Measurements from ENCODE around the gene TAX1BP3. TPM values are rescaled to one million over a fixed set of nuclear protein-coding genes. Genes with fewer than 3 reads are reported as not detected.
"Not testable (repeated sequence)": the region's sequence is repeated elsewhere in the genome, so short reads cannot be mapped to it uniquely, and the experiment has no call there.

Gene TAX1BP3, protein sequence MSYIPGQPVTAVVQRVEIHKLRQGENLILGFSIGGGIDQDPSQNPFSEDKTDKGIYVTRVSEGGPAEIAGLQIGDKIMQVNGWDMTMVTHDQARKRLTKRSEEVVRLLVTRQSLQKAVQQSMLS
- 10 to 100 TPM; 19.5 to 27.9 TPM for total RNA-seq

DNA sequence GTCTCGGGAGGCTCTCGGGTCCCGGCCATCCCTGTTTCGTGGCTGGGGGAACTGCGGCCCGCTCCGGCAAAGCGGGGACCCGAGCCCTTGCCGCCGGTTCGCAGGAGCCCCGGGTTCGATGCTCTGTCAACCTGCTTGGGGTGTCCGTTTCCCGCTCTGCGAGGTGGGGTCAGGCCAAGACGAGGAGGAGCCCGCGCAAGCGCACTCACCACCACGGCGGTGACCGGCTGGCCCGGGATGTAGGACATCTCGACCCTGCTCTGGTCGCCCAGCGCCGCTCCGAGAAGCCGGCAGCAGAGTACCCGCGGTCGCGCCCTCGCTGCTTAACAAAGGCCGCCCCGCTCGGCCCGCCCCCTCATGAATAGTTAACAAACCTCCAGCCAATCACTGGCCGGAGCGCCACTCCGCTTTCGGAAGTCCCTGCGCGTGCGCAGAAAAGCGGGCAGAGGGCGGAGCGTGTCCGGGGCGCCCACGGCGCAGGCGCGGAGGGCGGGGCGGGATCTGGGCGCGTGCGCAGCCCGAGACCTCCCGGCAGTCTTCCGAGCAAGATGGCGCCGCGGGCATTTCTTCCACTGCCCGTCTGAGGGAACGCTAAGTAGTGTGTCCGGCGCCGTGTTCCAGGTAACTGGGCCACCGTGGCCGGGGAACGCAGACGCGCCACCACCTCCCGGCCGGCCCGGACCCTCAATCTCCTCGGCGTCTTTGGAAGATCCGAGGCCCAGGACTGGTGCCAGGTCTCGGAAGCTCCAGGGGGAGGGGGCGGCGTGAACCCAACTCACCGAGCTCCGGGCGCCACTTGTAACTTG, at the start of gene TAX1BP3, which contains the start of gene EMC6:
TAX1BP3 (minus strand) TSS at position 300 of the 806 bp plus-strand sequence; CDS start at position 248, 52 bp downstream.
EMC6 (plus strand) TSS at position 534 of the 806 bp plus-strand sequence. CDS start 335 bp downstream, outside the sequence.
- Mint-ChIP-seq H3K9me3 (ENCODE audit: low read depth) (no peaks in the 10 kb centered on the region), H3K27me3 (no peaks in the 10 kb centered on the region), H3K36me3 (peaks cover 6% of the 10 kb centered on the region), H3K4me1 (peaks cover 24% of the 10 kb centered on the region), H3K4me3 (peak within 1 kb of the TSS; percentile 95), H3K27ac (peak within 1 kb of the TSS; percentile 91)
- DNase-seq (peak; percentile 99), ATAC-seq (peak; percentile 96)
- CTCF ChIA-PET = no interaction called here

DNA sequence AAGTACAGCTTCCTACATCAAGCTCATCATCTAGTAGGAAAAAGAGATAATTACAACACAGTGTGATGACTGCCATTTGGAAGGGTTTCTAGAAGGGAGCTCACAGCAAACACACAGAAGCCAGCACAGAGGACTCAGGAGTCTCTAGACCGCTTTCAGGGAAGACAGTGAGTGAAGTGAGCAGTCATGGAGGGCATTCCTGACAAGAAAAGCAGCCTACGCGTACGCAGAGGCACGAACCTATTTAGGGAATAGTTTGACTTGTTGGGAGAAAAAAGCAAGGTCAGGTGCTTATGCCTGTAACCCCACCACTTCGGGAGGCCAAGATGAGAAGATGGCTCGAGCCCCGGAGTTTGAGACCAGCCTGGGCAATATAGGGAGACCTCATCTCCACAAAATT, 46.9 kb upstream of the TAX1BP3 start:
- CTCF ChIA-PET = interaction anchor here (0.7 kb wide), 1 partner anchor 8 kb away, joined by 5 read pairs; the partner anchor contains the start of gene HASPIN
- no peak overlapping the region for H3K4me3 Mint-ChIP-seq
- H3K27me3 Mint-ChIP-seq = no peaks in the 10 kb centered on the region
- no peak overlapping the region for H3K27ac Mint-ChIP-seq
- H3K4me1 Mint-ChIP-seq = peaks cover 45% of the 10 kb centered on the region
- peaks cover 65% of the 10 kb centered on the region for H3K36me3 Mint-ChIP-seq
- no peaks in the 10 kb centered on the region for H3K9me3 Mint-ChIP-seq (ENCODE audit: low read depth)
- ATAC-seq (no peak), DNase-seq (no peak)

DNA sequence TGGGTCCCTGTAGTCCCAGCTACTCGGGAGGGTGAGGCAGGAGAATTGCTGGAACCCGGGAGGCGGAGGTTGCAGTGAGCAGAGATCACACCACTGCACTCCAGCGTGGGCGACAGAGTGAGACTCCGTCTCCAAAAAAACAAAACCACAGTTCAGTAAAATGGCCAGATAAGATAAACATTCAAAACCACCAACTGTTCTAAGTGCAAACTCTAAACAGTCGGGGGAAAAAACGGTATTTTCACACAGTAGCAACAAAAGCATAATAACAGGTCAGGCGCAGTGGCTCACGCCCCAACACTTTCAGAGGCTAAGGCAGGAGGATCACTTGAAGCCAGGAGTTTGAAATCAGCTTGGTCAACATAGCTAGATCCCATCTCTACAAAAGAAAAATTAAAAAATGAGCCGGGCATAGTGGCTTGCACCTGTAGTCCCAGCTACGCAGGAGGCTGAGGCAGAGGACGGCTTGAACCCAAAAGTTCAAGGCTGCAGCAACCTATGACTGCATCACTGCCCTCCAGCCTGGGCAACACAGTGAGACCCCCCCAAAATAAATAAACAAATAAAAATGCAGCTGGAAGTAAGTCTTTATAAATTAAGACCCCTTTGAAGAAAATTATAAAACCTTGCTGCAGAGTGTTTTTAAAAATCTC, 44.6 kb upstream of the TAX1BP3 start:
- CTCF ChIA-PET = interaction anchor here (0.8 to 3.6 kb wide), 4 partner anchors 10 to 115 kb away, joined by 3 to 23 read pairs (median 14); partner anchors contain the start of genes HASPIN and P2RX5
- peak overlapping the region; percentile 17 for H3K4me3 Mint-ChIP-seq
- no peaks in the 10 kb centered on the region for H3K27me3 Mint-ChIP-seq
- peaks cover 52% of the 10 kb centered on the region for H3K4me1 Mint-ChIP-seq
- ATAC-seq = no peak
- H3K27ac Mint-ChIP-seq = peak overlapping the region; percentile 84
- no peaks in the 10 kb centered on the region for H3K9me3 Mint-ChIP-seq (ENCODE audit: low read depth)
- H3K36me3 Mint-ChIP-seq = peaks cover 48% of the 10 kb centered on the region
- DNase-seq = peak; percentile 49

DNA sequence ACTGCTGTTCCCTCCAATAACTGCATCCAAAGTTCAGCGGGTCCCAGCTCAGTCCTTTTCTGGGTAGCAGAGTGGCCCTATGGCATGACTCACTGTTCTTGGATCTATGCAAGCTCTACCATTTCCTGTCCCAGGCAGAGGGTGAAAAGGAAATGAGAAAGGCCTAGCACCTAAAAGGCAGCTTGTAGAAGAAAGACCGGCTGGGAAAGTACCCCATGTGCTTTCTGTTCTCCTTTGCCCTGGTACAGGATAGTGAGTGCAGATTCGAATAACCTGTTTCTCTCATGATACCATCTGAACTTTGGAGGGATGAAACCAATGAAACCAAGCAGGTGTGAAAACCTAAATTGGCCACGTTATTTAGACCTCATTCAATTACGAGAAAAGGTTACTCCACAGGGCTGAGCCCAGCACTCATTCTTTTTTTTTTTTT, 42.6 kb upstream of the TAX1BP3 start:
- Mint-ChIP-seq H3K4me3 (peak overlapping the region; percentile 35), H3K27me3 (no peaks in the 10 kb centered on the region), H3K27ac (peak overlapping the region; percentile 83), H3K4me1 (peaks cover 54% of the 10 kb centered on the region), H3K9me3 (ENCODE audit: low read depth) (no peaks in the 10 kb centered on the region), H3K36me3 (peaks cover 32% of the 10 kb centered on the region)
- CTCF ChIA-PET = interaction anchor here (0.8 to 3.6 kb wide), 11 partner anchors 12 to 662 kb away, joined by 3 to 23 read pairs (median 7); partner anchors contain the start of genes HASPIN, NCBP3 and P2RX5
- peak; percentile 90 for DNase-seq
- ATAC-seq = peak; percentile 99

DNA sequence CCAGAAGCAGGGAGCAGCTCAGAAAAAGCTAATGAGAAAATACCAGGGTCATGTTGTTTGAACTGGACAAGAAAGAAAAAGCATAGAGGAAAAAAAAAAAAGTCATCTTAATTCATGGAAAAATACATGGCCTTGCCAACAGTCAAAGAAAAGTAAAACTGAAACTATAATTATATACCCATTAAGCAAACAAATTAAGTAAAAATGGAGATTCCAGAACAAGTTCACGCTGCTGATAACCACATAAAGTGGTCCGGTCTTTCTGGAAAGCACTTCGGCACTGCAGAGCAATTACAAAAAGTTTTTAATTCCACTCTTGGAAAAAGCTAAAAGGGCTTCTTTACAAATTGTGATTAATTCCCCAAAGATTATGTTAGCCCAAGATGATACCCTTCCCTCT, 40.0 kb upstream of the TAX1BP3 start:
- Mint-ChIP-seq H3K4me3 (no peak overlapping the region), H3K27ac (no peak overlapping the region), H3K9me3 (ENCODE audit: low read depth) (no peaks in the 10 kb centered on the region), H3K27me3 (no peaks in the 10 kb centered on the region), H3K36me3 (peaks cover 18% of the 10 kb centered on the region), H3K4me1 (peaks cover 44% of the 10 kb centered on the region)
- DNase-seq (no peak), ATAC-seq (no peak)
- CTCF ChIA-PET = interaction anchor here (0.8 to 3.1 kb wide), 5 partner anchors 9 to 45 kb away, joined by 3 to 18 read pairs (median 3); partner anchors contain the start of genes HASPIN and P2RX5

DNA sequence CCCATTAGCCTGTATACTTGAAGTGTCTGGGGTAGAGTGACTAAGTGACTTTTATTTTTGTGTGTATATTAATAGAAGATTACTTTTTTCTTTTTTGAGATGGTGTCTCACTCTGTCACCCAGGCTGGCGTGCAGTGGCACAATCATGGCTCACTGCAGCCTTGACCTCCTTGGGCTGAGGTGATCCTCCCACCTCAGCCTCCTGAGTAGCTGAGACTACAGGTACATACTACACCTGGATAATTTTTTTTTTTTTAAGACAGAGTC, 37.3 kb upstream of the TAX1BP3 start:
- not testable (repeated sequence) for H3K27me3 Mint-ChIP-seq; DNase-seq; ATAC-seq; H3K4me3 Mint-ChIP-seq; H3K9me3 Mint-ChIP-seq (ENCODE audit: low read depth); H3K27ac Mint-ChIP-seq
- Mint-ChIP-seq H3K36me3 (peaks cover 17% of the 10 kb centered on the region), H3K4me1 (peaks cover 24% of the 10 kb centered on the region)
- CTCF ChIA-PET = interaction anchor here (0.6 kb wide), 1 partner anchor 22 kb away, joined by 3 read pairs; no protein-coding TSS in a partner anchor

DNA sequence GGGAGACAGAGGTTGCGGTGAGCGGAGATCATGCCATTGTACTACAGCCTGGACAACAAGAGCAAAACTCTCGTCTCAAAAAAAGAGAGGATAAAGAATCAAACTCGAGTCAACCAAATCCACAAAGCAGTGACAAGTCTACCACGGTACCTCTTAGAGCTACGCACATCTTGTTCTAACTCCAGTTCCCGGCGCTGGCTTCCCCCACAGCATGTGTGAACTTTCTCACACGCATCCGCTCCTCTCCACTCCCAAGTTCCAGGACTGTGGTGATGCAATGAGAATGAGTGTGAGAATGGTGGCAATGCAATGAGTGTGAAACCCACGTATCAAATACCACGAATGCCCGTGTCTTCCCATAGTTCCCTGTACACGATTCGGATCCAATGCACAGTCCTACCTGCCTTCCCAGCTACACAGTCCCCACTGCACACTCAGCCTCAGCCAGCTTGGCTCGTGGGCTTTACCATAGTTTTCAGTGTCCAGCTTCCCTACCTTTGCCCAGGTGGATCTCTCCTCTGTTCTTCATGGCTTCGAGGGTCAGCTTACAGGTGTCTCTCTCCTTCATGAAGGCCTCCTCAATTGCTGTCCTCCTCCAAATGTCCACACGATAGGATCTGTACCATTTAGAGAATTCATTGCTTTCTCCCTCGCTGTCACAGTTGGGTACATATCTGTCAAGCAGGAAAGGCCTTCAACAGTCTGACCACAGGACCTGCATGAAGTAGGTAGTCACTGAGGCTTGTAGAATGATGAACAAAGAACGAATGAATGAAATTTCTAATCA, 36.7 kb upstream of the TAX1BP3 start:
- Mint-ChIP-seq H3K4me1 (peaks cover 21% of the 10 kb centered on the region), H3K4me3 (no peak overlapping the region), H3K36me3 (peaks cover 17% of the 10 kb centered on the region), H3K27ac (no peak overlapping the region), H3K9me3 (ENCODE audit: low read depth) (peaks cover 2% of the 10 kb centered on the region), H3K27me3 (no peaks in the 10 kb centered on the region)
- DNase-seq (no peak), ATAC-seq (no peak)
- CTCF ChIA-PET = no interaction called here

DNA sequence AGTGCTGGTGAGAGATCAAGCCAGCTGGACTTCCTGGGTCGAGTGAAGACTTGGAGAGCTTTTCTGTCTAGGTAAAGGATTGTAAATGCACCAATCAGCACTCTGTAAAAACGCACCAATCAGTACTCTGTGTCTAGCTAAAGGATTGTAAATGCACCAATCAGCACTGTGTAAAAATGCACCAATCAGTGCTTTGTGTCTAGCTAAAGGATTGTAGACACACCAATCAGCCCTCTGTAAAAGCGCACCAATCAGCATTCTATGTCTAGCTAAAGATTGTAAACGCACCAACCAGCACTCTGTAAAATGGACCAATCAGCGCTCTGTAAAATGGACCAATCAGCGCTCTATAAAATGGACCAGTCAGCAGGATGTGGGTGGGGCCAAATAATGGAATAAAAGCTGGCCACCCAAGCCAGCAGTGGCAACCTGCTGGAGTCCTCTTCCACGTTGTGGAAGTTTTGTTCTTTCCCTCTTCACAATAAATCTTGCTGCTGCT, 33.7 kb upstream of the TAX1BP3 start:
- H3K4me1 Mint-ChIP-seq; H3K9me3 Mint-ChIP-seq (ENCODE audit: low read depth); ATAC-seq; DNase-seq; H3K4me3 Mint-ChIP-seq; H3K27me3 Mint-ChIP-seq; H3K27ac Mint-ChIP-seq: not testable (repeated sequence)
- peaks cover 31% of the 10 kb centered on the region for H3K36me3 Mint-ChIP-seq
- CTCF ChIA-PET = interaction anchor here (1.6 kb wide), 1 partner anchor 19 kb away, joined by 4 read pairs; no protein-coding TSS in a partner anchor

DNA sequence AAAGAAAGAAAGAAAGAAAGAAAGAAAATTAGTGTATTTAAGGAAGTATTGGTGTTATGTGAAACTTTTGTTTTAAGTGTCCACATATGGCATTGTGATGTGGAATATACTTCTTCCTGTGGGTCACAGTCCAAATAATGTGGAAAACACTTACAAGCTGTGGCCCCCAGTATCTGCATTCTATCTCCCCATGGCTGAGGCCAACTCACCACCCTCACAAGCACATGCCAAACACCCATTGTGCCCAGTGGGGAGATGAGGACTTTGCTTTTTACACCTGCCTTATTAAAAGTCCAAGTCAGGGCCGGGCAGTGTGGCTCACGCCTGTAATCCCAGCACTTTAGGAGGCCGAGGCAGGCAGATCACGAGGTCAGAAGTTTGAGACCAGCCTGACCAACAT, 31.6 kb upstream of the TAX1BP3 start:
- DNase-seq (no peak), ATAC-seq (no peak)
- H3K4me1 Mint-ChIP-seq = peaks cover 17% of the 10 kb centered on the region
- H3K4me3 Mint-ChIP-seq = no peak overlapping the region
- CTCF ChIA-PET = interaction anchor here (1.2 kb wide), 1 partner anchor 38 kb away, joined by 3 read pairs; no protein-coding TSS in a partner anchor
- no peaks in the 10 kb centered on the region for H3K27me3 Mint-ChIP-seq
- no peak overlapping the region for H3K27ac Mint-ChIP-seq
- H3K9me3 Mint-ChIP-seq (ENCODE audit: low read depth) = peaks cover 2% of the 10 kb centered on the region
- H3K36me3 Mint-ChIP-seq = peaks cover 31% of the 10 kb centered on the region

DNA sequence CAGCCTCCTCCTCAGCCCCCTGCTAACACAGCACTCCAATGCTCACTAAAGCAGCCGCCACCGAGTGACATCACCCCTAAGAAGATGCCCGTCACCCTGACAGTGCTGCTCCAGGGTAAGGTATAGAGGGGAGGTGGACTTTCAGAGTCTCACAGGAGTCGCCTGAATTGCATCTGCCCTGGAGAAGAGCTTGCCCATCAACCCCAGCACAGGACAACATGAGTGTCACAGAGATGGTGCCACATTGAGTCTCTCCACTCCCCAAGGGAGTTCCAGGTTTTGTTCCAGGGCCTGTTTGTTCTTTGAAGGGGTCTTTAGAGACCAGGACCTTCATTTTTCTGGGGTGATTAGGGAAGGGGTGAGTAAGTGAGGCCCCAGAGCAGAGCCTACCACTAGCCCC, 29.8 kb upstream of the TAX1BP3 start:
- Mint-ChIP-seq H3K4me3 (no peak overlapping the region), H3K27me3 (no peaks in the 10 kb centered on the region), H3K4me1 (peaks cover 32% of the 10 kb centered on the region), H3K9me3 (ENCODE audit: low read depth) (peaks cover 2% of the 10 kb centered on the region), H3K36me3 (peaks cover 33% of the 10 kb centered on the region), H3K27ac (no peak overlapping the region)
- CTCF ChIA-PET = interaction anchor here (6.5 kb wide), 1 partner anchor 16 kb away, joined by 34 read pairs; no protein-coding TSS in a partner anchor
- no peak for DNase-seq
- ATAC-seq = no peak

DNA sequence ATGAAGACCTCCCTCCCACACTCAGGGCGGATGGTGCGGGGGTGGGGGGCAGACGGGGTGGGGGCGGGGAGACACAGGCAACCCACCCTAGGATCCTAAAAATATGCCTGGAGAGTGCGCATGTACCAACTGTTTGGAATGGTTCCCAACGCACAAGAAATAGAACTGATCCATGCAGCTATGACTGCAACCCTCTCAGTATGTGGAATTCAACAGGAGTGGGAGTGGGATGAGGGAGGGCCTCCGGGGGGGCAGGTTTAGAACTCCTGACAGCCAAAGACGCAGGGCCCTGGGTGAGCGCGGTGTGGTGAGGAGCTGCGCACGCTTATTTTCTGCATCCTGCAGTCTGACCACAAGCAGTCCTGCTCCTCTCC, 28.7 kb upstream of the TAX1BP3 start:
- H3K36me3 Mint-ChIP-seq = peaks cover 24% of the 10 kb centered on the region
- H3K9me3 Mint-ChIP-seq (ENCODE audit: low read depth) = no peaks in the 10 kb centered on the region
- ATAC-seq (no peak), DNase-seq (no peak)
- no peak overlapping the region for H3K4me3 Mint-ChIP-seq
- H3K27me3 Mint-ChIP-seq = no peaks in the 10 kb centered on the region
- H3K4me1 Mint-ChIP-seq = peaks cover 33% of the 10 kb centered on the region
- no peak overlapping the region for H3K27ac Mint-ChIP-seq
- CTCF ChIA-PET = interaction anchor here (1.0 to 6.5 kb wide), 5 partner anchors 11 to 41 kb away, joined by 3 to 34 read pairs (median 22); no protein-coding TSS in a partner anchor

DNA sequence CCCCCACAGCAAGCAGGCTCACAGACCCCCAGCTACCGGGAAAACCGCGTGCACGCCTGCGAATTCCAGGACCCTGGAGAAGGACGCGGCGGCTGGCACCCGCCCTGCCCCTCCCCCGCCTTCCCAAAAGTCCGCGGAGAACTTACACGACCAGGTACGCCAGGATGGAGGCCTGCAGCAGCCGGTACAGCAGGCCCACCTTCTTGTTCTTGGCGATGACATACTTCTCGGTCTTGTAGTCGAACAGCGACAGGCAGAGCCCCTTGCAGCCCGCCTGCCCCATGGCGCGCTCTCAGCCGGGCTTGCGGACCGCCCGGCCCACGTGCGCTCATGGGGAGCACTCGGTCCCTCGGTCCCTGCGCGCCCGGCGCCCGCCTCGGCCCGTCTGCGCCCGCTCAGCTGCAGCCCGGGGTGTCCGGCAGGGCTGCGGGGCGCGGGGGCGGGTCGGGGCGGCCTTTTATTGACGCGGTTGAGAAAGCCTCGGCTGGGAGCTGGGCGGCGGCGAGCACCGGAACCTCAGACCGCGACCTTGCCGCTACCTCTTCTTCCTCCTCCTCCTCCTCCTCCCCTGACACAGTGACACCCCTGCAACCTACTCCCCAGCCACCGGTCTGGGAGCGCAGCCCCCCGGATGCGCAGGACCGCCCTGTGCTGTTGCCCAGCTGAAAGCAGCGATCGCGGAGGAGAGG, 27.5 kb upstream of the TAX1BP3 start, which contains the start of gene P2RX5:
P2RX5 (minus strand) TSS at position 433 of the 689 bp plus-strand sequence; CDS start at position 283, 150 bp downstream.
- Mint-ChIP-seq H3K27ac (peak within 1 kb of the TSS; percentile 88), H3K36me3 (peaks cover 18% of the 10 kb centered on the region), H3K4me3 (peak within 1 kb of the TSS; percentile 85), H3K9me3 (ENCODE audit: low read depth) (no peaks in the 10 kb centered on the region), H3K4me1 (peaks cover 33% of the 10 kb centered on the region), H3K27me3 (no peaks in the 10 kb centered on the region)
- CTCF ChIA-PET = interaction anchor here (0.7 to 6.5 kb wide), 12 partner anchors 8 to 149 kb away, joined by 3 to 34 read pairs (median 4); partner anchors contain the start of gene HASPIN
- peak; percentile 76 for ATAC-seq
- DNase-seq = peak; percentile 76

Measured in activated CD8-positive, alpha-beta memory T cell treated with anti-CD3 and anti-CD28 coated beads, Interleukin-2, amount 10 ng/mL, durations not matched to agents 7 days and 5 days (primary cell).